HepG2 (cell line): ENCODE results near the gene ANKHD1.

Experiments
- CTCF ChIP-seq: sonication (generic); formaldehyde crosslinking; IDR thresholded peaks from 2 replicates; pipeline ENCODE4 v1.5.0; 2020; ENCODE audit warnings: mild to moderate bottlenecking, missing genetic modification reagents, moderate library complexity
- EZH2 ChIP-seq: conservative IDR thresholded peaks from 2 replicates; pipeline ENCODE4 v1.6.1; 2012; ENCODE audit warnings: mild to moderate bottlenecking, low read depth, low read length, moderate library complexity
- MBD4 ChIP-seq: IDR thresholded peaks from 2 replicates; pipeline ENCODE4 v1.6.1; 2012; ENCODE audit warnings: low read length, inconsistent platforms, borderline replicate concordance
- SIX4 ChIP-seq: sonication (generic); formaldehyde crosslinking; IDR thresholded peaks from 2 replicates; pipeline ENCODE4 v1.4.0; 2020; ENCODE audit warnings: missing genetic modification reagents
- ZKSCAN5 ChIP-seq: sonication (generic); formaldehyde crosslinking; IDR thresholded peaks from 2 replicates; pipeline ENCODE4 v1.5.1; 2020; ENCODE audit warnings: mild to moderate bottlenecking, missing genetic modification reagents
- TF ChIP-seq, protein P1 (sequence below): sonication (generic); formaldehyde crosslinking; IDR thresholded peaks from 2 replicates; pipeline ENCODE4 v1.4.0; 2020; ENCODE audit warnings: mild to moderate bottlenecking, missing genetic modification reagents

DNA sequence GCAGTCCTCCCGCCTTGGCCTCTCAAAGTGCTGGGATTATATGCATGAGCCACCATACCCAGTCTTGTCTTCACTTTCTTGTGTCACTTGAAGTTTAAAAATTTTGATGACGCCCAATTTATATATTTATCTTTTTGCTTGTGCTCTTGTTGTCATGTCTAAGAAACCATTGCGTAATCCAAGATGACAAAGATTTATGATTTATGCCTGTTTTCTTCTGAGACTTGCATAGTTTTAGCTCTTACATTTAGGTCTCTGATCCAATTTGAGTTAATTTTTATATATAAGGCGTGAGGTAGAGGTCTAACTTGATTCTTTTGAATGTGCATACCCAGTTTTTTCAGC is 18.6 kb downstream of the ANKHD1 start:
- TF ChIP-seq, protein P1, sequence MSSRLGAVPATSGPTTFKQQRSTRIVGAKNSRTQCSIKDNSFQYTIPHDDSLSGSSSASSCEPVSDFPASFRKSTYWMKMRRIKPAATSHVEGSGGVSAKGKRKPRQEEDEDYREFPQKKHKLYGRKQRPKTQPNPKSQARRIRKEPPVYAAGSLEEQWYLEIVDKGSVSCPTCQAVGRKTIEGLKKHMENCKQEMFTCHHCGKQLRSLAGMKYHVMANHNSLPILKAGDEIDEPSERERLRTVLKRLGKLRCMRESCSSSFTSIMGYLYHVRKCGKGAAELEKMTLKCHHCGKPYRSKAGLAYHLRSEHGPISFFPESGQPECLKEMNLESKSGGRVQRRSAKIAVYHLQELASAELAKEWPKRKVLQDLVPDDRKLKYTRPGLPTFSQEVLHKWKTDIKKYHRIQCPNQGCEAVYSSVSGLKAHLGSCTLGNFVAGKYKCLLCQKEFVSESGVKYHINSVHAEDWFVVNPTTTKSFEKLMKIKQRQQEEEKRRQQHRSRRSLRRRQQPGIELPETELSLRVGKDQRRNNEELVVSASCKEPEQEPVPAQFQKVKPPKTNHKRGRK (CRISPR knock-in tag): no peak
- TF ChIP-seq SIX4 (CRISPR knock-in tag) (no peak), CTCF (CRISPR knock-in tag) (no peak), EZH2 (no peak), MBD4 (no peak), ZKSCAN5 (CRISPR knock-in tag) (no peak)
